K562 (cell line): ENCODE measurements around the gene LCE1D.

Source experiments
- CEBPB ChIP-seq: fragments of 450-650 bp; IDR thresholded peaks from 2 replicates; pipeline ENCODE4 v1.6.1; 2016; ENCODE audit warnings: missing genetic modification characterization, missing compliant biosample characterization
- ILF3 ChIP-seq: fragments of 450-650 bp; IDR thresholded peaks from 2 replicates; pipeline ENCODE4 v1.6.1; 2018; ENCODE audit warnings: antibody characterized with exemption, mild to moderate bottlenecking, moderate library complexity, borderline replicate concordance
- POLR2A ChIP-seq: fragments of 450-650 bp; conservative IDR thresholded peaks from 2 replicates; pipeline ENCODE4 v1.6.1; 2016
- RBM25 ChIP-seq: fragments of 200-400 bp; formaldehyde crosslinking; IDR thresholded peaks from 2 replicates; pipeline ENCODE4 v1.6.1; 2018; ENCODE audit warnings: low read length, low read depth, moderate library complexity; ENCODE audit not compliant: severe bottlenecking
- RBM34 ChIP-seq: fragments of 200-400 bp; formaldehyde crosslinking; IDR thresholded peaks from 2 replicates; pipeline ENCODE4 v1.6.1; 2018; ENCODE audit warnings: low read length, borderline replicate concordance; ENCODE audit not compliant: insufficient read depth
- SIN3A ChIP-seq, 2 experiments: fragments of 150-350 bp in 1 of 2; IDR thresholded peaks; 2 replicates each; pipeline ENCODE4 v1.6.1; 2011 to 2016; ENCODE audit warnings: borderline replicate concordance in 2 of 2, low read depth in 2 of 2, low read length in 2 of 2, mild to moderate bottlenecking in 2 of 2, moderate library complexity in 2 of 2; ENCODE audit not compliant: control insufficient read depth in 1 of 2
- SMARCA5 ChIP-seq: fragments of 450-650 bp; IDR thresholded peaks from 2 replicates; pipeline ENCODE4 v1.6.1; 2016
- SOX6 ChIP-seq: fragments of 450-650 bp; IDR thresholded peaks from 2 replicates; pipeline ENCODE4 v1.6.1; 2014; ENCODE audit warnings: mild to moderate bottlenecking
- STAG1 ChIP-seq: sonication (generic); formaldehyde crosslinking; IDR thresholded peaks from 2 replicates; pipeline ENCODE4 v1.5.0; 2020; ENCODE audit warnings: missing genetic modification reagents, borderline replicate concordance
- ZFP36 ChIP-seq: fragments of 150-350 bp; IDR thresholded peaks from 2 replicates; pipeline ENCODE4 v1.6.1; 2018; ENCODE audit warnings: low read length, low read depth; ENCODE audit not compliant: partially characterized antibody
- ZNF253 ChIP-seq: fragments of 250-450 bp; sonication (Bioruptor Pico); conservative IDR thresholded peaks from 2 replicates; pipeline ENCODE4 v1.6.1; 2021; ENCODE audit warnings: mild to moderate bottlenecking
- ZNF274 ChIP-seq: IDR thresholded peaks from 2 replicates; pipeline ENCODE4 v1.6.1; 2011; ENCODE audit warnings: low read depth, mild to moderate bottlenecking, low read length, moderate library complexity, borderline replicate concordance
- TF ChIP-seq, protein P1 (sequence below), 3 experiments: IDR thresholded peaks in 2 of 3; conservative IDR thresholded peaks in 1 of 3; 2 replicates each; pipeline ENCODE4 v1.5.1; 2011 to 2012; ENCODE audit warnings: low read length in 3 of 3, mild to moderate bottlenecking in 3 of 3, control low read depth in 2 of 3, improper control_type of control experiment in 1 of 3, inconsistent platforms in 1 of 3, low read depth in 1 of 3, mixed read lengths in 1 of 3, moderate library complexity in 1 of 3; ENCODE audit not compliant: insufficient read depth in 2 of 3
- TF ChIP-seq, protein P2 (sequence below): sonication (generic); formaldehyde crosslinking; IDR thresholded peaks from 2 replicates; pipeline ENCODE4 v1.8.0; 2022; ENCODE audit warnings: mild to moderate bottlenecking, missing genetic modification reagents, borderline replicate concordance

DNA sequence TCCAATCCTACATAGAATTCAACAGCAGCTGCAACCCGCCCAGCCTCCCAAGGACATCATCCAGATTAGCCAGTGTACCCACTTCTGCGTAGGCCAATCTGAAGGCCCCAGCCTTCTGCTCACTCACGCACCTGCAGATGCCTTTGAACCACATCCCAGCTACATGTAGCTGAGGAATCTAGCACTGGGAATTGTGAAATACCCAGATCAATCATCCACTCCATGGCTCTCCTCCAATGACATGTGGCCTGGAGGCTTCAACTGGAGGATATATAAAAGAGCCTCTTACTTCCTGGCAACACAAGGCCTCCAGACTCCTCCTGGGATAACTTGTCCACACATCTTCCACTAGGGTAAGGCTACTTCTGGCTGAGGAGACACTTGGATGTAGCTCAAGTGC, 46.0 kb downstream of the LCE1D start, which contains the start of gene LCE6A:
- TF ChIP-seq POLR2A (no peak), ZFP36 (no peak), STAG1 (CRISPR knock-in tag) (no peak), SIN3A (IDR thresholded peaks at IDR 0.05; ENCODE audit: borderline replicate concordance in 2 of 2, control insufficient read depth in 1 of 2, low read depth in 2 of 2, low read length in 2 of 2) (no peak), SOX6 (no peak), RBM25 (no peak), CEBPB (tag) (no peak), ZNF274 (no peak), ILF3 (no peak), RBM34 (no peak), ZNF253 (no peak), SMARCA5 (no peak)
- TF ChIP-seq, protein P1, sequence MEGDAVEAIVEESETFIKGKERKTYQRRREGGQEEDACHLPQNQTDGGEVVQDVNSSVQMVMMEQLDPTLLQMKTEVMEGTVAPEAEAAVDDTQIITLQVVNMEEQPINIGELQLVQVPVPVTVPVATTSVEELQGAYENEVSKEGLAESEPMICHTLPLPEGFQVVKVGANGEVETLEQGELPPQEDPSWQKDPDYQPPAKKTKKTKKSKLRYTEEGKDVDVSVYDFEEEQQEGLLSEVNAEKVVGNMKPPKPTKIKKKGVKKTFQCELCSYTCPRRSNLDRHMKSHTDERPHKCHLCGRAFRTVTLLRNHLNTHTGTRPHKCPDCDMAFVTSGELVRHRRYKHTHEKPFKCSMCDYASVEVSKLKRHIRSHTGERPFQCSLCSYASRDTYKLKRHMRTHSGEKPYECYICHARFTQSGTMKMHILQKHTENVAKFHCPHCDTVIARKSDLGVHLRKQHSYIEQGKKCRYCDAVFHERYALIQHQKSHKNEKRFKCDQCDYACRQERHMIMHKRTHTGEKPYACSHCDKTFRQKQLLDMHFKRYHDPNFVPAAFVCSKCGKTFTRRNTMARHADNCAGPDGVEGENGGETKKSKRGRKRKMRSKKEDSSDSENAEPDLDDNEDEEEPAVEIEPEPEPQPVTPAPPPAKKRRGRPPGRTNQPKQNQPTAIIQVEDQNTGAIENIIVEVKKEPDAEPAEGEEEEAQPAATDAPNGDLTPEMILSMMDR (IDR thresholded peaks at IDR 0.05 in 2 of 3, conservative IDR thresholded peaks at IDR 0.05 in 1 of 3; ENCODE audit: insufficient read depth in 2 of 3, low read depth in 1 of 3, low read length in 3 of 3), result no peak
- TF ChIP-seq, protein P2, sequence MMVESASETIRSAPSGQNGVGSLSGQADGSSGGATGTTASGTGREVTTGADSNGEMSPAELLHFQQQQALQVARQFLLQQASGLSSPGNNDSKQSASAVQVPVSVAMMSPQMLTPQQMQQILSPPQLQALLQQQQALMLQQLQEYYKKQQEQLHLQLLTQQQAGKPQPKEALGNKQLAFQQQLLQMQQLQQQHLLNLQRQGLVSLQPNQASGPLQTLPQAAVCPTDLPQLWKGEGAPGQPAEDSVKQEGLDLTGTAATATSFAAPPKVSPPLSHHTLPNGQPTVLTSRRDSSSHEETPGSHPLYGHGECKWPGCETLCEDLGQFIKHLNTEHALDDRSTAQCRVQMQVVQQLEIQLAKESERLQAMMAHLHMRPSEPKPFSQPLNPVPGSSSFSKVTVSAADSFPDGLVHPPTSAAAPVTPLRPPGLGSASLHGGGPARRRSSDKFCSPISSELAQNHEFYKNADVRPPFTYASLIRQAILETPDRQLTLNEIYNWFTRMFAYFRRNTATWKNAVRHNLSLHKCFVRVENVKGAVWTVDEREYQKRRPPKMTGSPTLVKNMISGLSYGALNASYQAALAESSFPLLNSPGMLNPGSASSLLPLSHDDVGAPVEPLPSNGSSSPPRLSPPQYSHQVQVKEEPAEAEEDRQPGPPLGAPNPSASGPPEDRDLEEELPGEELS, result no peak
